Heart left ventricle (tissue), 13 donors: ENCODE results near the gene RFC2.

Experiments used
- CTCF ChIP-seq, 12 donors: fragments of 200-600 bp; sonication (generic) in 4 of 12; IDR thresholded peaks; one replicate each; pipeline versions ENCODE4 v1.5.0 to v1.8.0; 2018 to 2022; ENCODE audit warnings: antibody characterized with exemption in 12 of 12, mild to moderate bottlenecking in 5 of 12
- POLR2A ChIP-seq, 2 donors: fragments of 450-650 bp; IDR thresholded peaks; one replicate each; pipeline ENCODE4 v1.6.1; 2017; ENCODE audit warnings: antibody characterized with exemption in 2 of 2, mild to moderate bottlenecking in 2 of 2, moderate library complexity in 2 of 2
- donor health status: ischemic (EF 13 %, LVEDD 7.1; RV severe dilation, severe dysfunction).
- donor health status: DM: no; HTN: yes; CAD: no.
- donor health status: DM: no; HTN: no; CAD: no.
- donor health status: ischemic (EF 25% LVEDD 6.9; RV normal size, moderate dysfunction).
- donor health status: ischemic (EF 25% LVEDD 5.7; RV mildly dilated, moderate dysfunction).
- donor health status: ischemic (EF 35%, LVEDD 5.7; RV mildly dilated, moderate dysfunction).
- donor health status: nonischemic (EF 11% LVEDD 7.7; RV severe dilation, severe dysfunction).
- donor health status: DM: yes; HTN: yes; CAD: no.
- donor health status: PGD.
- donor health status: ischemic (EF 29% LVEDD 5.4; RV normal size, mild dysfunction).
- donor health status: nonischemic (EF 23%, LVEDD 6.1; RV moderate dilation, normal function).

GRCh38 chr7:74302745-74303221 is 48.6 kb upstream of the RFC2 start:
- TF ChIP-seq CTCF (IDR thresholded peaks at IDR 0.05) (no peak), POLR2A (IDR thresholded peaks at IDR 0.05) (no peak)
